Osteocyte (in vitro differentiated cells): ENCODE measurements around the gene LRG1. TPM values are rescaled to one million over a fixed set of nuclear protein-coding genes. Genes with fewer than 3 reads are reported as not detected.
A peak's percentile ranks its signal among the peaks of the same experiment; 100 is the strongest.

ENCODE experiments used
- DNase-seq: peaks from one replicate; pipeline ENCODE4 v3.0.0; 2021; ENCODE audit warnings: mixed read lengths; ENCODE audit not compliant: unreplicated experiment; ENCODE audit errors: extremely low spot score
- H3K27ac Mint-ChIP-seq: one replicate; pipeline ENCODE4 v1.8.0; 2021; ENCODE audit warnings: mild to moderate bottlenecking, mixed read lengths; ENCODE audit not compliant: unreplicated experiment
- H3K27me3 Mint-ChIP-seq: one replicate; pipeline ENCODE4 v1.8.0; 2021; ENCODE audit warnings: mixed read lengths; ENCODE audit not compliant: unreplicated experiment
- H3K36me3 Mint-ChIP-seq: one replicate; pipeline ENCODE4 v1.8.0; 2021; ENCODE audit warnings: mixed read lengths; ENCODE audit not compliant: unreplicated experiment
- H3K4me1 Mint-ChIP-seq: one replicate; pipeline ENCODE4 v1.8.0; 2021; ENCODE audit warnings: mixed read lengths; ENCODE audit not compliant: unreplicated experiment
- H3K4me3 Mint-ChIP-seq: one replicate; pipeline ENCODE4 v1.8.0; 2021; ENCODE audit warnings: mild to moderate bottlenecking, moderate library complexity, mixed read lengths; ENCODE audit not compliant: unreplicated experiment
- H3K9me3 Mint-ChIP-seq: one replicate; pipeline ENCODE4 v1.8.0; 2021; ENCODE audit warnings: mixed read lengths; ENCODE audit not compliant: unreplicated experiment
- CTCF ChIP-seq: fragments of 200-600 bp; sonication (generic); IDR thresholded peaks from 2 replicates; pipeline ENCODE4 v1.5.0; 2021; ENCODE audit warnings: antibody characterized with exemption, mild to moderate bottlenecking, moderate library complexity
- total RNA-seq: library from RNA; stranded (reverse); gene quantifications from 2 replicates; pipeline ENCODE4 v1.2.1, GENCODE V29; 2021

LRG1 gene
- total RNA-seq, 1 donor from 2014 or later, result not detected

GRCh38 chr19:4500841-4501591 lies 38.8 kb downstream of the LRG1 start:
- no peaks in the 10 kb centered on the region for H3K27me3 Mint-ChIP-seq
- H3K36me3 Mint-ChIP-seq, result peaks cover 9% of the 10 kb centered on the region
- no peak overlapping the region for H3K27ac Mint-ChIP-seq
- no peaks in the 10 kb centered on the region for H3K9me3 Mint-ChIP-seq
- H3K4me1 Mint-ChIP-seq, result no peaks in the 10 kb centered on the region
- DNase-seq, result peak; percentile 83
- no peak for TF ChIP-seq CTCF
- no peak overlapping the region for H3K4me3 Mint-ChIP-seq

DNA sequence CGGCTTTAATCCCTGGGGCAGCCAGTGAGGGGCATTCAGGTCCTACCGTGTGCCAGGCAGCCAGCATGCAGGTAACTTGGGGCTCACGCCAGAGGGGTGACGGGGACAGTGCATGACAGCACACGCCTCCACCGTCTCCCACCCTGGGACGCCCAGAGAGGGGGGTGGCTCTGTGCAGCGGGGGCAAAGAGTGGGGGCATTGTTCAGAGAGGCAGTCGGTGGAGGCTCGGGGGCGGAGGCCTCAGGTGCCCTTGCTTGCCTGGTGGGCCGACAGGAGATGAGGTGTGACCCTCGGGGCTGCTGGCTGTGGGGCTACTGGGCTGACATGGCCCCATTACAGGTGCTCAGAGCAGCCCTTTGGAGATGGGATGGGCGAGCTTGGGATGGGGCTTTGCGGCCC lies 40.0 kb downstream of the LRG1 start:
- no peak overlapping the region for H3K4me3 Mint-ChIP-seq
- H3K4me1 Mint-ChIP-seq, result no peaks in the 10 kb centered on the region
- no peaks in the 10 kb centered on the region for H3K9me3 Mint-ChIP-seq
- H3K27ac Mint-ChIP-seq, result no peak overlapping the region
- peak; percentile 74 for DNase-seq
- TF ChIP-seq CTCF, result no peak
- H3K36me3 Mint-ChIP-seq, result peaks cover 4% of the 10 kb centered on the region
- H3K27me3 Mint-ChIP-seq, result no peaks in the 10 kb centered on the region

DNA sequence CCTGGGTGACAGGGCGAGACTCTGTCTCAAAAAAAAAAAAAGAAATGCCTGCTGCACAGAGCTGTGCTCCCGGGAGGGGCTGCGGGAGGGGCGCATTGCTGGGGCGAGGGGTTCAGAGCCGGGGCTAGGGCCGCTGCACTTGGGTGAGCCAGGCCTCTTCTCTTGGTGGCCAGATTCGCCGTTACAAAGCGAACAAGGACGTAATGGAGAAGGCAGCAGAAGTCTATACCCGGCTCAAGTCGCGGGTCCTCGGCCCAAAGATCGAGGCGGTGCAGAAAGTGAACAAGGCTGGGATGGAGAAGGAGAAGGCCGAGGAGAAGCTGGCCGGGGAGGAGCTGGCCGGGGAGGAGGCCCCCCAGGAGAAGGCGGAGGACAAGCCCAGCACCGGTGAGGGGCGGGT lies 40.5 kb downstream of the LRG1 start:
- Mint-ChIP-seq H3K27ac (no peak overlapping the region), H3K4me1 (no peaks in the 10 kb centered on the region), H3K4me3 (no peak overlapping the region), H3K27me3 (no peaks in the 10 kb centered on the region), H3K36me3 (peaks cover 7% of the 10 kb centered on the region), H3K9me3 (no peaks in the 10 kb centered on the region)
- no peak for TF ChIP-seq CTCF
- peak; percentile 82 for DNase-seq

GRCh38 chr19:4498694-4499093 lies 41.1 kb downstream of the LRG1 start:
- DNase-seq, result peak; percentile 83
- Mint-ChIP-seq H3K9me3 (no peaks in the 10 kb centered on the region), H3K36me3 (peaks cover 7% of the 10 kb centered on the region), H3K27ac (no peak overlapping the region), H3K4me3 (no peak overlapping the region), H3K27me3 (no peaks in the 10 kb centered on the region), H3K4me1 (no peaks in the 10 kb centered on the region)
- TF ChIP-seq CTCF, result no peak

- DNase-seq, result peak; percentile 83
- no peak overlapping the region for H3K4me3 Mint-ChIP-seq
- TF ChIP-seq CTCF, result no peak
- no peaks in the 10 kb centered on the region for H3K4me1 Mint-ChIP-seq
- H3K9me3 Mint-ChIP-seq, result no peaks in the 10 kb centered on the region
- no peak overlapping the region for H3K27ac Mint-ChIP-seq
- no peaks in the 10 kb centered on the region for H3K27me3 Mint-ChIP-seq
- peaks cover 7% of the 10 kb centered on the region for H3K36me3 Mint-ChIP-seq
These were observed 42.0 kb downstream of the LRG1 start for GRCh38 chr19:4497770-4498389.
